Colonic mucosa (tissue), 4 donors: Measurements from ENCODE around the gene ZNF10. TPM values are rescaled to one million over a fixed set of nuclear protein-coding genes. Genes with fewer than 3 reads are reported as not detected.
A peak's percentile ranks its signal among the peaks of the same experiment; 100 is the strongest.

Experiments
- DNase-seq: peaks from one replicate; pipeline ENCODE4 v3.0.0-alpha.2; 2020
- H3K27ac ChIP-seq: fragments of 200-600 bp; one replicate; pipeline ENCODE4 v1.8.0; 2021
- H3K27me3 ChIP-seq: fragments of 200-600 bp; one replicate; pipeline ENCODE4 v1.8.0; 2021
- H3K36me3 ChIP-seq: fragments of 200-600 bp; one replicate; pipeline ENCODE4 v1.8.0; 2021
- H3K4me1 ChIP-seq: fragments of 200-600 bp; one replicate; pipeline ENCODE4 v1.8.0; 2021; ENCODE audit warnings: mild to moderate bottlenecking
- H3K4me3 ChIP-seq: fragments of 200-600 bp; one replicate; pipeline ENCODE4 v1.8.0; 2021
- H3K9ac ChIP-seq, 2 donors: one replicate each; pipeline ENCODE4 v1.7.0; 2013; ENCODE audit warnings: control low read depth in 2 of 2, low read depth in 2 of 2, low read length in 2 of 2
- H3K9me3 ChIP-seq: fragments of 200-600 bp; one replicate; pipeline ENCODE4 v1.8.0; 2021
- CTCF ChIP-seq: fragments of 200-600 bp; IDR thresholded peaks from one replicate; pipeline ENCODE4 v1.8.0; 2022; ENCODE audit warnings: antibody characterized with exemption, mild to moderate bottlenecking
- intact Hi-C: fragments of 100-400 bp; cut with DNase I; formaldehyde crosslinking; loops from one replicate; pipeline ENCODE4 v1.14.1; 2022
- total RNA-seq, 2 donors: library from RNA; stranded (reverse); fragmentation: NEBNext Ultra II Directional in 1 of 2; extraction: Animal tissue kit (Norgen Biotek cat#: 25700) in 1 of 2; gene quantifications; one replicate each; pipeline ENCODE4 v1.2.1, GENCODE V29; 2021
- donor health status: healthy.
- donor health status: DM: no; HTN: no; CAD: no.
- donor health status: DM: no; HTN: no; CAD: no.

The ZNF10 gene
- total RNA-seq = 1 to 10 TPM; 2.7 to 4.1 TPM

GRCh38 chr12:133130038-133130807 lies at the start of gene ZNF10, which contains the start of gene ZNF891:
Gene ZNF10, plus strand, starts transcription at chr12:133130627. Its CDS starts 13,866 bp downstream, at chr12:133144493.
Gene ZNF891, minus strand, starts transcription at chr12:133130274. Its CDS starts 8,356 bp downstream, at chr12:133121918.
- Histone ChIP-seq H3K9me3 (no peaks in the 10 kb centered on the region), H3K9ac (peak within 1 kb of the TSS; percentile 80 to 86), H3K27me3 (no peaks in the 10 kb centered on the region), H3K4me1 (no peaks in the 10 kb centered on the region), H3K27ac (peak within 1 kb of the TSS; percentile 97), H3K4me3 (peak within 1 kb of the TSS; percentile 70), H3K36me3 (no peaks in the 10 kb centered on the region)
- intact Hi-C loops = loop anchor here (5.0 kb wide), 1 partner anchor 48 kb away; the partner anchor contains the start of gene ZNF140
- DNase-seq = peak; percentile 98
- no peak for TF ChIP-seq CTCF

GRCh38 chr12:133081159-133081780 lies 49.2 kb upstream of the ZNF10 start:
- DNase-seq = no peak
- H3K9me3 ChIP-seq = peaks cover 15% of the 10 kb centered on the region
- intact Hi-C loops = loop anchor here (2.0 to 5.0 kb wide), 3 partner anchors 44 to 94 kb away; partner anchors contain the start of genes ZNF10, ZNF26, ZNF84 and ZNF891

GRCh38 chr12:133083345-133083744 lies 47.1 kb upstream of the ZNF10 start:
- Histone ChIP-seq H3K4me3 (no peak overlapping the region), H3K4me1 (no peaks in the 10 kb centered on the region), H3K27me3 (no peaks in the 10 kb centered on the region), H3K27ac (no peak overlapping the region), H3K9ac (no peak overlapping the region), H3K36me3 (peaks cover 33% of the 10 kb centered on the region), H3K9me3 (peaks cover 19% of the 10 kb centered on the region)
- TF ChIP-seq CTCF = no peak
- DNase-seq = no peak
- intact Hi-C loops = loop anchor here (5.0 kb wide), 2 partner anchors 46 to 49 kb away; partner anchors contain the start of genes ZNF10, ZNF84 and ZNF891

More at GRCh38 chr12:133081159-133081780, 49.2 kb upstream of the ZNF10 start:
- peak overlapping the region; percentile 81 to 94 for H3K9ac ChIP-seq
- peak overlapping the region; percentile 96 for H3K27ac ChIP-seq
- H3K4me3 ChIP-seq = peak overlapping the region; percentile 90
- no peaks in the 10 kb centered on the region for H3K4me1 ChIP-seq
- H3K36me3 ChIP-seq = peaks cover 12% of the 10 kb centered on the region
- no peak for TF ChIP-seq CTCF
- no peaks in the 10 kb centered on the region for H3K27me3 ChIP-seq

- Histone ChIP-seq H3K9ac (no peak overlapping the region), H3K36me3 (peaks cover 11% of the 10 kb centered on the region), H3K4me3 (no peak overlapping the region), H3K27me3 (no peaks in the 10 kb centered on the region), H3K9me3 (peaks cover 33% of the 10 kb centered on the region), H3K4me1 (no peaks in the 10 kb centered on the region), H3K27ac (no peak overlapping the region)
- DNase-seq = no peak
- no peak for TF ChIP-seq CTCF
- intact Hi-C loops = no loop called here
Measured at GRCh38 chr12:133105620-133106019, 24.8 kb upstream of the ZNF10 start.

GRCh38 chr12:133106253-133106652 lies 24.2 kb upstream of the ZNF10 start:
- Histone ChIP-seq H3K9ac (no peak overlapping the region), H3K4me3 (no peak overlapping the region), H3K4me1 (no peaks in the 10 kb centered on the region), H3K36me3 (peaks cover 11% of the 10 kb centered on the region), H3K27me3 (no peaks in the 10 kb centered on the region), H3K9me3 (peaks cover 30% of the 10 kb centered on the region), H3K27ac (no peak overlapping the region)
- intact Hi-C loops = no loop called here
- no peak for DNase-seq
- TF ChIP-seq CTCF = no peak
